HG03139 (cell line): Measurements from ENCODE around the gene USO1.

Source experiments
- ATAC-seq: cut with Tn5 transposase; IDR thresholded peaks from one replicate; pipeline ENCODE4 v1.9.1; 2021; ENCODE audit not compliant: unreplicated experiment

USO1 gene

DNA sequence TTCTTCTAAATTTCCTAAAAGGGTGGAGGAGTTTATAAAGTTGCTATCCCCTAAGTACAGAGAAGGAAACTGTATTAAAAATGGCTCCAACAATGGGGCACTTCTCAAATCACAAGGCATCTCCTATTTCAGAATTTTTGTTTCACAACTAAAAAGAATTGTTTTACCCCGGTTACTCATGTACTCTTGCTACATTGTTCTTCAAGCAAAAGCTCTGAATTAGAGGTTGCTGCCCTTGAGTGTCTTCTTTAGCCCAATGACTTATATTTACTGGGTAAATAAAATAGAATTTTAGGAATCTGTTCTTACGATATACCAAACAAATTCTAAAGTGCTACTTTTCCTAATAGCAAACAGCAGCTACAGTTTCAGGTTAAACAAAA lies 110.4 kb downstream of the USO1 start:
- no peak for ATAC-seq

DNA sequence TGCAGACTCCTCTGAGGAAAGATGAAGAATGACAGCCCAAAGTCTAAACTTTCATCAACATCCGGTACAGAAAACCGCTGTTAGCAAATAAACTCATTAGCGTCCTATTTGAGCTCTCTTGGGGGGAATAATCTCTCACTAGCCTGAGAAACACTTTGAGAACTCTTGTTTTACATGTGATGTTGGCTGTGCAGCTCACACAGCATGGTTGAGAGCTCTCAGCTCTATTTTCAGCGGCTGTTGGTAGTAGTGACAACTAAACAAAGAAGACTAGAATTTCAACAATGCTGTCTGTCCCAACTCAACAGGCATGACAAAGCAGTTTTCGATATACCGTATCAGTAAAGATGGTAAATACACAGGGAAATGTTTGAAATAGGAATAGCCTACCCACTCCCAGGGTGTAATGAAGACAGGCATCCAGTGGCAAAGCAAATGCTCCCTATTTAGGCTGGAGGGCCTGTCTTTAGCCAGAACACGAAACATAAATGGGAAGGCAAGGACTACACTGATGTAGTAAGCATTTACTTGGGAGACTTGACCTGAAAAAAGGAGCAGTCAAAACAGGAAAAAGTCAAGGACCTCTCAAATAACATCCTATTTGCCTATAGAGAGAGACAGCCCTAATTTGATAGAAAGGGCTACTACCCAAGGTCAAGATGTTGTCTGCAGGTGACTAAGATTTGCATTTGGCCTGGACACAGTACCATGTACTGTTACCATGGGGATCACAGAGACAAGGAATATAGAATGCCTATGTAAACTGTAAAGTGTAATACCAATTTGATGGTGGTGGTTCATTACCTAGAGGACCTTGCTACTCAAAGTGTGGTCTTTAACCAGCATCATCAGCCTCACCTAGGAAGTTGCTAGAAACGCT lies 117.5 kb downstream of the USO1 start:
- ATAC-seq: no peak

DNA sequence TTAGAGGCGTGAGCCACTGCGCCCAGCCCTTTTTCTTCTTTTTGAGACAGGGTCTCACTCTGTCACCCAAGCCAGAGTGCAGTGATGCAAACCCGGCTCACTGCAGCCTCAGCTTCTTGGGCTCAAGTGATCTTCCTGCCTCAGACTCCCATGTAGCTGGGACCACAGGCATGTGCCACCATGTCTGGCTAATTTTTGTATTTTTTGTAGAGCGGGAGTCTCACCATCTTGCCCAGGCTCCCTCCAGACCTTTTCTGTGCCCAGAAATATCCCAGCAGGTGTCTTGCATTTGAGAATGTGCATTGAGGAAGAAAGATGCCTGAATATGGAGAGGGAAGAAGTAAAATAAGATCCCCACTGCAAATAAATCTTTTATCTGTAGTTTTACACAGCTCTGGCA lies 119.2 kb downstream of the USO1 start:
- no peak for ATAC-seq

DNA sequence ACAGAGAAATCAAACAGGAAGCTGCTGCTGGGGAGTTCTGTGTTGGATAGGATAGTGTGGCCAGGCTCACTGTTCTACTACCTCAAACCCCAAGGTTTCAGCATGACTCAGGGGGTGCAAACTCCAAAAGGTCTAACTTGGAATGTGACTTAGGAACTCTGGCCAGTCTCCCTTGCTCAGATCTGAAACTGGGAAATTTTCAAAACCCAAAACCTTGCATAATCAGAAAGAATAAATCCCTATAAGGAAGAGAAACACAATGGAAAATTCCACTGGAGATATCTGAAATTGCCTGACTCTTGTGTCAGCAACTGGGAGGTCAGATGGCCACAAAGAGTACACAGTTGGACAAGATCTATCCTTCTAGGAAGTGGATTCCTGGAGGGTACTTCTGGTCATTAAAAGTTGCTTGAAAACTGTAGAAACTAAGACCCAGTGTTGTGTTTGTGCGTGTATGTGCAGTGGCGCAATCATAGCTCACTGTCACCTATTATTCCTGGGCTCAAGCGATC lies 119.8 kb downstream of the USO1 start:
- no peak for ATAC-seq

DNA sequence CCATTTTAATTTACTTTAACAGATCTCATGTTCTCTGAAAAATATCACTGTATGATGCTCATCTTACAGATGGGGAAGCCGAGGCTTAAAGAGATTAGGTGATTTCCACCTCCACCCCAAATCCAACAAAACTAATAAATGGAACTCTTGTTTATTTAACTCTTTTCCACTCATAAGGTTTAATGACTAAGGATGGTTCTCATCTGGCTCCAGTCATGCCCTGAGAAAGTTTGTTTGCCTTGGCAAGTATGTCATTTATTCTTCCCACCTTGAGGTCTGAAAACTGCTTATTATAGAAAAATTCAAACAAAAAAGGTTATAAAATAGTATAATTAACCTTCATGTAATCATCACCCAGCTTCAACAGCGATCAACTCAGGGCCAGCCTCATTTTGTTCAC lies 121.6 kb downstream of the USO1 start:
- no peak for ATAC-seq

DNA sequence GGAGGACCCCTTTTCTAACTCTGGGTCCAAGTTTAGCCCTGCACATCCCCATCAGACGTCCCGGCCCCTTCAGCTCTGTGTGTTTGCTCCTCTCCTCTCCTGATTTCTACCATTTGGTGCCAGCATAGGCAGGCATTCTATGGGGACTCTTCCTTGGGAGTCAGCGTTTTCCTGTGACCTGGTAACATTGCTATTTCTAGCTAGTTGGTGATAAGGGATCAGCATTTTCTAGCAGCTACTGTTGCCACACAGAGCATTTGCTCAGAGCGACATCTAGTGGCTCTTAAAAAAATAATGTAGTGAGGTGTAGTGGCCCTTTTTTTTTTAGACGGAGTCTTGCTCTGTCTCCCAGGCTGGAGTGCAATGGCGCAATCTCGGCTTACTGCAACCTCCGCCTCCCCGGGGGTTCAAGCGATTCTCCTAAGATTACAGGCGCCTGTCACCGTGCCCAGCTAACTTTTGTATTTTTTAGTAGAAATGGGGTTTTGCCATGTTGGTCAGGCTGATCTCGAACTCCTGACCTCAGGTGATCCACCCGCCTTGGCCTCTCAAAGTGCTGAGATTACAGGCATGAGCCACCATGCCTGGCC lies 123.9 kb downstream of the USO1 start:
- ATAC-seq: peak; percentile 68

DNA sequence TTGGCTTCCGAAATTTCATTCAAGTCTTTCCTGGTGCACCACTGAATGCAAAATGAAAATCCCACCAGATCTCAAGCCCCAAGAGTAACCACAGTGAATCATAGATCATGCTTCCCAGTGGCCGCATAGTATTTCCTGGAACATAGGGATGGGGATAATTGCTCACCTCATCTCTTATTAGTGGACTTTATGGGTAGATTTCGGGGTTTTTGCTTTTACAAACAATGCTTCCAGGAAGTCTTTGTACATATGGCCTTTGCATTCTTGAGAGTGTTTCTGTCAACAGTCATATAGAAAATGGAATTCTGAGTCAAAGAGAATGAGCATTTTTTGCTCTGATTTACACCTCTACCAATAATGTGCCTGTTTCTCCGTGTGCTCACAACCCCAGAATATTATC lies 124.5 kb downstream of the USO1 start:
- ATAC-seq: no peak

DNA sequence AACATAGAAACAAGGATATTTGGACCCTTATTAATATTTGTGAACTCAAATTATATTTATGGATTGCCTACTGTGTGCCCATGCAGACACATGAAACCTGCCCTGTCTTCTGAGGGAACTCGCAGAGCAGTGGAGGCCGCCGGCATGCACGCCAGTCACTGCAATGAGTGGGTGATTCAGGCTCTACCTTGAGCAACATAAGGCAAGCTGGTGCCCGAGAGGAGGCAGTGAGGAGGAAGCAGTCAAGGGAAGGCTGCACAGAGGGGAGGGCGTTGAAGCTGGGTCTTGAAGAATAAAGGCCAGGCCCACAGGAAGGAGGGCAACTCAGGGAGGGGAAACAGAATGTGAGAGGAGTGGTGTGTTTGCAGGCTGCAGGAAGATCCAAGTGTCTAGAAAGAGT lies 125.1 kb downstream of the USO1 start:
- no peak for ATAC-seq

DNA sequence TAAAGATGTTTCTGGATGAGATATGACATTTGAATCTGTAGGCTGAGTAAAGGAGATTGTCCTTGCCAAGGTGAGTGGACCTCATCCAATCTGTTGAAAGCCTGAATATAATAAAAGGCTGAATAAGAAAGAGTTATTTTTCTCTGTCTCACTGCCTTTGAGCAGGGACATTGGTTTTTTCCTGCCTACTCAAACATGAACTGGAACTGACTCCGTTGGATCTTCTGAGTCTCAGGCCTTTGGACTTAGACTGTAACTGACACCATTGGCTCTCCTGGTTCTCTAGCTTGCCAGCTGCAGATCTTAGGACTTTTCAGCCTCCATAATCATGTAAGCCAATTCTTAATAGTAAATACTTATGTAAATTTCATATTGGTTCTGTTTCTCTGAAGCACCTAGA lies 134.3 kb downstream of the USO1 start:
- ATAC-seq: no peak

DNA sequence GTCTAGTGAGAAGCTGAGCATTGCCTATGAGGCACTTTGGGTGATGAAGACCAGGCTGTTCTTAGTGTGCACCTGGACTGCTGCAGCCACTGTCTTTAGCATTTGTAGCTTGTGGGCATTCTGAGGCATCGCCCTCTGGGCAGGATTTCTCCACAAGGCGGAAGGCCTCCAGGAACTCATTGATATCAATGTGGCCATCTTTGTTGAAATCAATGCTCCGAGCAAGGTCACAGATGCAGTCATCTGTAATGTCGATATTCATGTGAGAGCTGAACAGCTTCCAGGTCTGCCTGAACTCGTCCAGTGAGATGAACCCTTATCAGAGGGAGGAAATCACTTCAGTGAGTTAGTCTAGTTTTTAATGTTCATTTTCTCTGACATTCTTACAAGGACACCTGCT lies 136.2 kb downstream of the USO1 start:
- ATAC-seq: no peak
